SK-N-SH treated with all-trans-retinoic acid at 6 μM for 48 hours (cell line): Measurements from ENCODE around the gene CYP27C1.

ENCODE experiments used
- ARNTL ChIP-seq: fragments of 450-650 bp; formaldehyde crosslinking; IDR thresholded peaks from 2 replicates; pipeline ENCODE4 v1.5.0; 2020; ENCODE audit warnings: low read depth, mild to moderate bottlenecking, moderate library complexity, borderline replicate concordance
- CREB5 ChIP-seq: fragments of 250-450 bp; sonication (Bioruptor Pico); IDR thresholded peaks from 2 replicates; pipeline ENCODE4 v1.5.1; 2020; ENCODE audit warnings: low read depth, mild to moderate bottlenecking, moderate library complexity
- PATZ1 ChIP-seq: fragments of 250-450 bp; sonication (Bioruptor Pico); IDR thresholded peaks from 2 replicates; pipeline ENCODE4 v1.8.0; 2020; ENCODE audit warnings: mild to moderate bottlenecking, moderate library complexity, borderline replicate concordance
- RARB ChIP-seq: fragments of 250-450 bp; sonication (Bioruptor Pico); IDR thresholded peaks from 2 replicates; pipeline ENCODE4 v1.8.0; 2021; ENCODE audit warnings: mild to moderate bottlenecking, moderate library complexity
- TCF4 ChIP-seq: fragments of 250-450 bp; sonication (Bioruptor Pico); IDR thresholded peaks from 2 replicates; pipeline ENCODE4 v1.8.0; 2021; ENCODE audit warnings: mild to moderate bottlenecking, moderate library complexity, borderline replicate concordance
- ZC3H10 ChIP-seq: fragments of 250-450 bp; sonication (Bioruptor Pico); IDR thresholded peaks from 2 replicates; pipeline ENCODE4 v1.5.1; 2021; ENCODE audit warnings: mild to moderate bottlenecking, moderate library complexity
- ZFP3 ChIP-seq: fragments of 250-450 bp; sonication (Bioruptor Pico); IDR thresholded peaks from 2 replicates; pipeline ENCODE4 v1.5.0; 2020; ENCODE audit warnings: mild to moderate bottlenecking, moderate library complexity
- ZNF70 ChIP-seq: fragments of 450-650 bp; formaldehyde crosslinking; IDR thresholded peaks from 2 replicates; pipeline ENCODE4 v1.5.0; 2020; ENCODE audit warnings: mild to moderate bottlenecking, moderate library complexity

GRCh38 chr2:127229555-127229954 is 9.5 kb upstream of the CYP27C1 start:
- TF ChIP-seq ZFP3 (no peak), ARNTL (CRISPR knock-in tag) (no peak), ZC3H10 (CRISPR knock-in tag) (no peak), ZNF70 (CRISPR knock-in tag) (no peak), TCF4 (CRISPR knock-in tag) (no peak), RARB (CRISPR knock-in tag) (no peak), PATZ1 (CRISPR knock-in tag) (no peak), CREB5 (CRISPR knock-in tag) (no peak)
